ENCODE results near the gene OR8A1. TPM values are rescaled to one million over a fixed set of nuclear protein-coding genes. Genes with fewer than 3 reads are reported as not detected.
"Not testable (repeated sequence)": the region's sequence is repeated elsewhere in the genome, so short reads cannot be mapped to it uniquely, and the experiment has no call there.

OR8A1 gene
- total RNA-seq, 2 experiments from 2014 or later, result not detected

DNA sequence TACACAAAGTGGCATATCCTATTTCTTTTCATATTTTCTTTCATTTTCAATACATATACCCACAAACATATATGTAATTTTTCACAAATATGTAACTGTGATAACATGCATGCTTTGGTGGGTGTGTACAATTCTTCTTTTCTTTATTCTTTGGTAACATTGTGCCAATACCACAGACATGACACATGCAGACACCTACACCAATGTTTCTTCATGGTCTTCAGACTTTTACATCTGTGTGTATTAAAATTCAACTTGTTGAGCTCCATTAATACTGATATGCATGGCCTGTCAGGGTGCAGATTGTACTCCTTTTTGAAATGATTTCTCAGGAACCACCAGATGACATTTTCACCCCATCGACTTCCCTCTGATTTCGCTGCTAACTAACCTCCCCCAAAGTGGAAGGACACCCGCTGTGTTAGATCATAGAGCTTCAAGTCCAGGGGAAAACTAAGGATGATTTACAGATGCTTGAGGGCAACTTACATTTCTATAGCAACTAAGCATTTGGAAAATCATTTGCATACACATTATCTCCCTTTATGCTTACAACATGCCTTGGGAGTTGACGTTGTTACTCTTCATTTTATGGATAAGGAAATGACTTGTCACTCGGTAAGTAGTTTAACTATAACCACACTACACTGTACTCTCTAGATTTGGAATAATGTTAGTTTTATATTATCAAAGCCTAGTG lies 31.0 kb downstream of the OR8A1 start:
- ChIA-PET CTCF (ENCODE audit: unreplicated experiment) (no interaction called here), POLR2A (no interaction called here)
- Histone ChIP-seq H3K4me2 (ENCODE audit: low read length) (no peak overlapping the region), H2AFZ (ENCODE audit: low read length) (no peak overlapping the region), H3K36me3 (ENCODE audit: insufficient read depth, low read length) (no peaks in the 10 kb centered on the region), H3K27ac (ENCODE audit: low read depth, low read length, poor library complexity, severe bottlenecking) (no peak overlapping the region), H3K79me2 (ENCODE audit: insufficient read depth, low read depth, low read length) (no peaks in the 10 kb centered on the region), H3K9me3 (ENCODE audit: low read length) (no peaks in the 10 kb centered on the region), H4K20me1 (ENCODE audit: insufficient read depth, low read length) (no peaks in the 10 kb centered on the region), H3K4me3 (ENCODE audit: low read depth, low read length, poor library complexity, severe bottlenecking) (no peak overlapping the region), H3K4me1 (ENCODE audit: insufficient read depth, low read length, poor library complexity, severe bottlenecking) (no peaks in the 10 kb centered on the region), H3K9me2 (ENCODE audit: insufficient read depth, low read length) (no peaks in the 10 kb centered on the region)
- no TSS peak for BruUV-seq (replicated peaks)
- intact Hi-C loops (cut with micrococcal nuclease; ENCODE audit: unreplicated experiment), result no loop called here
- no peak for DNase-seq (ENCODE audit: low spot score)
- no peak for TF ChIP-seq EZH2phosphoT487 (IDR thresholded peaks at IDR 0.05; ENCODE audit: borderline replicate concordance, low read depth, low read length)
- TF ChIP-seq, protein P1, sequence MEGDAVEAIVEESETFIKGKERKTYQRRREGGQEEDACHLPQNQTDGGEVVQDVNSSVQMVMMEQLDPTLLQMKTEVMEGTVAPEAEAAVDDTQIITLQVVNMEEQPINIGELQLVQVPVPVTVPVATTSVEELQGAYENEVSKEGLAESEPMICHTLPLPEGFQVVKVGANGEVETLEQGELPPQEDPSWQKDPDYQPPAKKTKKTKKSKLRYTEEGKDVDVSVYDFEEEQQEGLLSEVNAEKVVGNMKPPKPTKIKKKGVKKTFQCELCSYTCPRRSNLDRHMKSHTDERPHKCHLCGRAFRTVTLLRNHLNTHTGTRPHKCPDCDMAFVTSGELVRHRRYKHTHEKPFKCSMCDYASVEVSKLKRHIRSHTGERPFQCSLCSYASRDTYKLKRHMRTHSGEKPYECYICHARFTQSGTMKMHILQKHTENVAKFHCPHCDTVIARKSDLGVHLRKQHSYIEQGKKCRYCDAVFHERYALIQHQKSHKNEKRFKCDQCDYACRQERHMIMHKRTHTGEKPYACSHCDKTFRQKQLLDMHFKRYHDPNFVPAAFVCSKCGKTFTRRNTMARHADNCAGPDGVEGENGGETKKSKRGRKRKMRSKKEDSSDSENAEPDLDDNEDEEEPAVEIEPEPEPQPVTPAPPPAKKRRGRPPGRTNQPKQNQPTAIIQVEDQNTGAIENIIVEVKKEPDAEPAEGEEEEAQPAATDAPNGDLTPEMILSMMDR (conservative IDR thresholded peaks at IDR 0.05; ENCODE audit: low read length), result no peak

DNA sequence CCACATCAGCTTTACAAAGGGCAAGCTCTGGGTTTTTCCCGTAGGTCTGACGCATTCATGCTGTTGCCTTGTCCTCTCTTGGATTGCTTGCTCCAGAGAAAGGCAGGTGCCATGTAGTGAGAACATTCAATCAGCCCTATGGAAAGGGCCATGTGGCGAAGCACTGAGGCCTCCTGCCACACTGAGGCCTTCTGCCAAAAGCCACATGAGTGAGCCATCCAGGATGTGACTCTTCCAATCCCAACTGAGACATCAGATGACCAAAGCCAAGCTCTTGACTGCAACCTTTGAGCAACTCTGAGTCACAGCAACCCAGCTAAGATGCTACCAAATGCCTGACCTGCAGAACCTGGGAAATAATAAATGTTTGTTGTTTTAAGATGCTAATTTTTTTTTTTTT lies 32.4 kb downstream of the OR8A1 start:
- Histone ChIP-seq H3K79me2 (ENCODE audit: insufficient read depth, low read depth, low read length) (no peaks in the 10 kb centered on the region), H3K4me1 (ENCODE audit: insufficient read depth, low read length, poor library complexity, severe bottlenecking) (no peaks in the 10 kb centered on the region), H4K20me1 (ENCODE audit: insufficient read depth, low read length) (no peaks in the 10 kb centered on the region), H3K4me2 (ENCODE audit: low read length) (no peak overlapping the region), H3K9me3 (ENCODE audit: low read length) (no peaks in the 10 kb centered on the region), H2AFZ (ENCODE audit: low read length) (no peak overlapping the region), H3K9me2 (ENCODE audit: insufficient read depth, low read length) (no peaks in the 10 kb centered on the region), H3K27ac (ENCODE audit: low read depth, low read length, poor library complexity, severe bottlenecking) (no peak overlapping the region), H3K36me3 (ENCODE audit: insufficient read depth, low read length) (no peaks in the 10 kb centered on the region), H3K4me3 (ENCODE audit: low read depth, low read length, poor library complexity, severe bottlenecking) (no peak overlapping the region)
- no TSS peak for BruUV-seq (replicated peaks)
- no peak for DNase-seq (ENCODE audit: low spot score)
- CTCF ChIA-PET (ENCODE audit: unreplicated experiment), result no interaction called here
- POLR2A ChIA-PET, result no interaction called here
- TF ChIP-seq EZH2phosphoT487 (IDR thresholded peaks at IDR 0.05; ENCODE audit: borderline replicate concordance, low read depth, low read length), result no peak
- TF ChIP-seq, protein P1 (conservative IDR thresholded peaks at IDR 0.05; ENCODE audit: low read length), result no peak
- intact Hi-C loops (cut with micrococcal nuclease; ENCODE audit: unreplicated experiment), result no loop called here

DNA sequence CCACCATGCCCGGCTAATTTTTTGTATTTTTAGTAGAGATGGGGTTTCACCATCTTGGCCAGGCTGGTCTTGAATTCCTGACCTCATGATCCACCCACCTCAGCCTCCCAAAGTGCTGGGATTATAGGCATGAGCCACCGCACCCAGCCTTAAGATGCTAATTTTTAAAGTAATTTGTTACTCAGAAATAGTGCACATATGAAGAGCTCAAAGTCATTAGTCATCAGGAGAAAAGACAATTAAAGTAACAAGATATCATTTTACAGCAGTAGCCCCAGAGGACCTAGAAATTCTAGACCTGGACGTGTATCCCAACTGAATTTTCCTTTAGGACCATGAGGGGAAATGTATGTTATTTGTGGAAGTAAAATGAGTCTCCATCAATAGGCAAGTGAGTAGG lies 32.9 kb downstream of the OR8A1 start:
- H3K27ac ChIP-seq (ENCODE audit: low read depth, low read length, poor library complexity, severe bottlenecking); CTCF ChIA-PET (ENCODE audit: unreplicated experiment); H3K9me3 ChIP-seq (ENCODE audit: low read length); H2AFZ ChIP-seq (ENCODE audit: low read length); H3K4me2 ChIP-seq (ENCODE audit: low read length); H3K79me2 ChIP-seq (ENCODE audit: insufficient read depth, low read depth, low read length); H3K36me3 ChIP-seq (ENCODE audit: insufficient read depth, low read length); H3K9me2 ChIP-seq (ENCODE audit: insufficient read depth, low read length); DNase-seq (ENCODE audit: low spot score); H3K4me3 ChIP-seq (ENCODE audit: low read depth, low read length, poor library complexity, severe bottlenecking); BruUV-seq (replicated peaks); H4K20me1 ChIP-seq (ENCODE audit: insufficient read depth, low read length); H3K4me1 ChIP-seq (ENCODE audit: insufficient read depth, low read length, poor library complexity, severe bottlenecking); POLR2A ChIA-PET; intact Hi-C loops (cut with micrococcal nuclease; ENCODE audit: unreplicated experiment): not testable (repeated sequence)
